GM04503 (cell line): ENCODE data around the gene ZNF804A.
"Not testable (repeated sequence)": the region's sequence is repeated elsewhere in the genome, so short reads cannot be mapped to it uniquely, and the experiment has no call there.

Experiments used
- DNase-seq: peaks from one replicate; pipeline ENCODE4 v3.0.0-alpha.2; 2012; ENCODE audit warnings: low read depth

ZNF804A gene

DNA sequence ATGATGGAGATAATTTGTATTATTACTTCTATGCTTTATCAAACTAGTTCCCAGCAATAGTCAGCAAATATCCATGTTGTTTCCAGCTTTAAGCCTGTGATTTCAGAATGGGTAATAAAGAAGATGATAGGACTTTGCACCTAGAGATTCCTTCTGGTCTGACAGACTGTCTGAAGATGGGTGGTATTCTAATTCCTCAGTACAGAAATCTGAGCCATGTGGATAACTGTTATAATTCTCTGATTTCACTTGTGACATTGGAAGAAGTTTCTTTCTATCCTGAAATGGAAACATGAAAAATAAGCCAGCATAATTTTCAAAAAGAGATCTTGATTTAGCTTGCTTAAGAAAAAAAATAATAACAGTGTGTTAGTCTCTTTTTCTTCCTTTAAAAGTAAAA lies 130.1 kb downstream of the ZNF804A start:
- no peak for DNase-seq

DNA sequence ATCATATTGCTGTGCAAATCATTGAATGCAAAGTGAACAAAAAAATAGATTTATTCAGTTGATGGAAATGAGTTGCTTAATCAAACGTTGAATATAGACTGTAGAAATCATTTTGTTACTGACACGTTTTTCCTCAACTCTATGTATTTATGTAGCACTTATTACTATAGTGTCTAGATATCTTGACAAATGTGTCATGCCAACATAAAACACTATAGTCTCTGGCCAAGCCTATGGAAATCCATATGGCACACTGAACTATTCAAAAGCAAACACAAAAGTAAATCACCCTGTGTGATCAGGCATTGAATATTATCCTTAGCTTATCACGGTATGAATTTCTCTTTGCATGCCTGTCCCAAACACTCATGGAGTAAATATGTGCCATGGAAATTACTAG lies 131.3 kb downstream of the ZNF804A start:
- no peak for DNase-seq

DNA sequence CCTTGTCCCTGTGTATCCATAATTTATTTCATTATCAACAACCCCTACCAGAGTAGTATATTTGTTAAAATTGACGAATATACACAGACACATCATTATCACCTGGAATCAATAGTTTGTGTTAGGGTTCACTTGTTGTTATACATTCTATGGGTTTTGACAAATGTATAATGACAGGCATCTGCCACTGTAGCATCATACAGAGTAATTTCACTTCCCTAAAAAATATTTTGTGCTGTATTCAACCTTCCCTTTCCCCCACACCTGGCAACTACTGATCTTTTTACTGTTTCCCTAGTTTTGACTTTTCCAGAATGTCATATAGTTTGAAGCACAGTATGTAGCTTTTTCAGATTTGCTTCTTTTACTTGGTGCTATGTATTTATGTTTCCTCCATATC lies 132.0 kb downstream of the ZNF804A start:
- no peak for DNase-seq

DNA sequence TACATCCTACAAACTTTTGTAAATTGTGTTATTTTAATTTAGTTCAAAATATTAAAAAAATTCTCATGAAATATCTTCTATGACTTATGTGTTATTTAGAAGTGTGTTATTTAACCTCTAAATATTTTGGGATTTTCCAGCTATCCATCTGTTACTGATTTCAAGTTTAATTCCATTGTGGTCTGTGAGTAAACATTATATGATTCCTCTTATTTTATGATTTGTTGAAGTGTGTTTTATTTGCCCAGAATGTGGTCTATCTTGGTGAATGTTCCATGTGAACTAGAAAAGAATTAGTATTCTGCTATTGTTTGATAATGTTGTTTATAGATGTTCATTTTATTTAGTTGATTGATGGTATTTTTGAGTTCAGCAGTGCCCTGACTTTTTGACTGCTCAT lies 136.0 kb downstream of the ZNF804A start:
- DNase-seq: no peak

DNA sequence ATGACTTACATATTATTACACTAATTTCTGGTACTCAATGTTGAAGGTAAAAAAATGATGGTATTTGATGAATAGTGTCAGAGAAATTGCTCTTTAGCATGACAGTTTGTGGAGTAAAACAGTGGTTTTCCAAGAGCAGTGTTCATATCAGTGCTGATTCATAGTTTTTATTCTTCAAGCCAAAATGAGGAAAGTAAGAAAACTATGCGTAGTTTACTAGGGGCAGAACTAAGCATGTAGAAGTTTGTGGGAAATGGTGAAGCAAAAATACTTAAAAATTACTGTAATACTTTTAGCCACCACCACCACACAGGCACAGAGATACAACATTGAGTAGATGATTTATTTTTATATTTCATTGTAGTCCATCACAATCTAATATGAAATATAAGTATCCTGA lies 137.3 kb downstream of the ZNF804A start:
- no peak for DNase-seq

DNA sequence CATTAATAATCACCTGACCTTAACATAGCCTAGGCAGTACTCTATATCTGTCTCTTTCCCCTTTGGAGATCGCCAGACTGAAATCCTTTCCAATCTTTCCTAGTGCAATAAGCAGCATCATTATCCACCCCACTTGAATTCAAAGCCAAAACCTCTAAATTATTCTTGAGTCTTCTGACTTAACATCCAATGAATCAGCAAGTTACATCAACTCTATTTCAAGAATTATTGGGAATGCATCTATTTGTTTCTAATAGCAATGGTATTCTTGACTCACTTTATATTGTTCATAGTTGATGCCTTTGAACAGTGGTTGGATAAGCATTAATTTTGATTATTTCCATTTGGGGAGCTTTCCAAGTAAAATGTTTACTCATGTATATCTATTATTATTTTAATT lies 144.8 kb downstream of the ZNF804A start:
- no peak for DNase-seq

DNA sequence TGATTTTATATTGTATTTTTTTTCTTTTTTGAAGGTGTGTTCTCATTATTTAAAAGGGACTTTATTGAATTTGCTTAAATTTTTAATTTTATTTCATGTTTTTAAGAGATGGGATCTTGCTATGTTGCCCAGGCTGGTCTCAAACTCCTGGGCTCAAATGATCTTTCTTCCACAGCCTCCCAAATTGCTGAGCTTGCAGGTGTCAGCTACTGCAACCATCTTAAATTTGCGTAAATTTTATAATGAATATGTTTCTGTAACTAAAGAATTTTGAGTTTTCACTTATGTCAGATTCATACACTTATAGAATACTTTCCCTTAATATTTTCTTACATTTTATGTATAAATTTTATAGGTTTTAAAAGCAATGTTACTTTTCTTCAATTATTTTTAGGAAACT lies 157.8 kb downstream of the ZNF804A start:
- no peak for DNase-seq

DNA sequence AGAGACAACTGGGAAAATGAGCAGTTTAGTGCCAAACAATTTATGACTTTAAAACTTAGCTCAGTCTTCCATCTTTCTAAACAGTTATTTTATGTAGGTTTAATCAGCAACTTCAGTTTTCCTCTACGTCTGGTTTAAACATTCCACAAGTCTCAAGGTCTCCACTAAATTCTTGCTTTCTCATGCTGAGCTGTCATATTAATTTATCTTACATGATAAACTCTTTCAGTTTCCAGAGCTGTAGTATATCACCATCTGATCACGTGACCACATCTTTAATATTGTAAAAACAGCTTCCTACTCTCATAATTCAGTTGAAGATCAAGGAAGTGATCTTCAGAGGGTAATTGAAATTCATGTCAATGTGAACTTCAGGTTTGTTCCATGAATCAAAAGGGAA lies 158.6 kb downstream of the ZNF804A start:
- DNase-seq: no peak

DNA sequence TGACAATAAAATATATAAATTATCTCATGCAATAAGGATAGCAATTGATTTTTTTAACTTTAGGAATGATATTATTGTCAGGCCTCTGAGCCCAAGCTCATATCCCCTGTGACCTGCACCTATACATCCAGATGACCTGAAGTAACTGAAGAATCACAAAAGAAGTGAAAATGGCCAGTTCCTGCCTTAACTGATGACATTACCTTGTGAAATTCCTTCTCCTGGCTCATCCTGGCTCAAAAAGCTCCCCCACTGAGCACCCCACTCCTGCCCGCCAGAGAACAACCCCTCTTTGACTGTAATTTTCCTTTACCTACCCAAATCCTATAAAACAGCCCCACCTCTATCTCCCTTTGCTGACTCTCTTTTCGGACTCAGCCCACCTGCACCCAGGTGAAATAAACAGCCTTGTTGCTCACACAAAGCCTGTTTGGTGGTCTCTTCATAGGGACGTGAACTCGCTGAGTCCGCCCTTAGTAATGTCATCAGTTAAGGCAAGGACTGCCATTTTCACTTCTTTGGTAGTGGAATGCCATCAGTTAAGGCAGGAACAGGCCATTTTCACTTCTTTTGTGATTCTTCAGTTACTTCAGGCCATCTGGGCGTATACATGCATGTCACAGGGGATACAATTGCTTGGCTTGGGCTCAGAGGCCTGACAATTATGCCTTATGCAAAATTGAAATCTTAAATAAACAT lies 161.4 kb downstream of the ZNF804A start:
- not testable (repeated sequence) for DNase-seq

DNA sequence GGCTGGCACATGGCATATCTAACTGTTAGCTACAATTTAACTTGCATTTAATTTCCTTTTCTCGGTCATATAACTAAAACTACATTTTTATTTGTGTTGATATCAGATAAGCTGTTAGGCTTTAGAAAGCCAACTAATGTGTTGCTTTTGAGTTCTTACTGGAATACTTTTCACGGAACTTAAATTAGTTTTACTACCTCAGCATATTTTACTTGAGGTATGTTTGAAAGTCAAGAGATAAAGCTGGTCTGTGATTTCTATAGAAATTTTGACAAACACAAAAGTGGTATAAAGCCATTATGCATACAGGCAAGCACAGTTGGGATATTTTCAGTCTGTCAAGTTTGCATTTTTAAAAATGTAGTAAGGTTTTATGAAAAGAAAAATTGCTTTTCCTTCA lies 162.6 kb downstream of the ZNF804A start:
- no peak for DNase-seq

DNA sequence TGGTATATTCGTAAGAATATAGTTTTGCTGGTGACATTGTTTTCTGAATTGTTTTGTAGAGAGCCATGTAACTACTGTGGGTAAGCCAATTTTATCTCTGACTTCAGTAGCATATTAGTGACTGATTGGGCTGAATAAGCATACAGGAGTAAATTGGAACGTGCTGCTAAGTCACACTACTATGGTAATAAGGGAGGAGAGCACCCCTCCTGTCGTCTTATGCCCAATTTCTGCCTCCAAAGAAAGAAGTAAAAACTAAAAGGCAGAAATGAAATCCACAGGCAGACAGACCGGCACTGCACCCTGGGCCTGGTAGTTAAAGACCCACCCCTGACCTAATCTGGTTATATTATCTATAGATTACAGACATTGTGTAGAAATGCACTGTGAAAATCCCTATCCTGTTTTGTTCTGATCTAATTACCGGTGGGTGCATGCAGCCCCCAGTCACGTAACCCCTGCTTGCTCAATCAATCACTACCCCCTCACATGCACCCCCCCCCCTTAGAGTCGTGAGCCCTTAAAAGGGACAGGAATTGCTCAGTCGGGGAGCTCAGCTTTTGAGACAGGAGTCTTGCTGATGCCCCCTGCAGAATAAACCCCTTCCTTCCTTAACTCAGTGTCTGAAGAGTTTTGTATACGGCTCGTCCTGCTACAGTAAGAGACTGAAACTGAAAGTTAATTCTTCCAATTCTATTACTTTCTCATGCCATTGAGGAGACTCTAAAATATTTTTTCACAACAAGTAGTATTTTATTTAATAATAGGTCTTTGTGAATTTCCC lies 167.0 kb downstream of the ZNF804A start:
- no peak for DNase-seq

DNA sequence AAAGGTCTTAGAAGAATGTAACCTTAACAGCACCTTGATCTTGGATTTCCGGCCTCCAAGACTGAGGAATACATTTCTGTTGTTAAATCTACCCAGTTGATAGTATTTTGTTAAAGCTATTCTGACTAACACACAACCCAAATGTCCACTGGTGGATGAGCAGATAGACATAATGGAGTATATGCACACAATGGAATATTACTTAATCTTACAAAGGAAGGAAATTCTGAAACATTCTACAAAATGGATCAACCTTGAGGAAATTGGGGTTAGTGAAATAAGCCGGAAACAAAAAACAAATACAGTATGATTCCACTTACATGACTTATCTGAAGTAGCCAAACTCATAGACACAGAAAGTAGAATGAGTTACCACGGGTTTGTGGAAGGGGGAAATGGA lies 168.7 kb downstream of the ZNF804A start:
- no peak for DNase-seq

DNA sequence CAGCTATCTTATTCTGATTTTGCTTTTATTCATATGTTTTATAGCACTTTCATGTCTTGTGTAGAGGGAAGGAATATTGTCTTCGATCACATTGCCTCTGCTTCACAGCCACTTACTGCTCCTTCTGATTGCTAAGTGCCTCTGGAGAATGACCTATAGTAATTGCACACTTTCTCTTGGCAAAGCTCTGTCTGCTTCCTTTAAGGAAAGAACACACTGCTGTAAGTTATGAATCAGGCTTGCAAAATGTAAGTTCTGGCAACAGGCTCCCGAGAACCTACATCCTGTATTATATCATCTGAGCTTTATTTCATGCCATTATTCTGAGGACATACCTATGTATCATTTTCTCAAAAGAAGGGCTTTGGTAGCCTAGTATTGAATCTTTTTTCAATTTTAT lies 170.7 kb downstream of the ZNF804A start:
- no peak for DNase-seq

DNA sequence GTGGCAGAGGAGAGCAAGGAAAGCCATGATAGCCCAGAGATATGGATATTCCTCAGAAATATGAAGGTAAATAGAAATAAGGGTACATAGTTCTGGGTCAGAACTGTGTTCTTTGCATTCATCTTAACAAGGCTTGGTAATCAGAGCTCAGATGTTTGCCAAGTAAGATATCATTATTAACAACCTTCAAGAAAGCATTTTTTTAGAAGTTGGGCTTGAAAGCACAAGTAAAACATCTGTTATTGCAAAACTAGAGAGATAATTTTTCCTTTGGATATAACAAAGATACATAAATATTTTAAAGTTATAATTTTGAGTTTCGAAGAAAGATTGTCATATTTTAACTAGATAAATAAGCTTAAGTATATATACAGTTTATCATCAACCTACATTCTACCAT lies 171.4 kb downstream of the ZNF804A start:
- DNase-seq: no peak

DNA sequence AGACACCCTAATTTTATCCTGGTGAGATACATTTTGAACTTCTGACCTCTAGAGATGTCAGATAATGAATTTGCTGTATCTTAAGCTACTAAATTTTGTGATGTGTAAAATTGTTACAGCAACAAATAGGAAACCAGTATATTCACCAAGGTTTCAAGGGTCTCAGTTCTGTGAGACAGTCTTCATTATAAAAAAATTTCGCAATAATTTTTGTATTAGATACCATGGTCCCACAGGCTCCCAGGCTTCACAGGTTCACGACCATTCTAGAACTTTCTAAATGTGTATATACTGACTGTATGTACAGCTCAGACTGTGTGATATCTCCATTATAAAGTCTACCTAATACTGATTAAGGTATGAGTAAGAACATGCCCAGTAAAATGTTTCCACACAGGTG lies 181.4 kb downstream of the ZNF804A start:
- no peak for DNase-seq

DNA sequence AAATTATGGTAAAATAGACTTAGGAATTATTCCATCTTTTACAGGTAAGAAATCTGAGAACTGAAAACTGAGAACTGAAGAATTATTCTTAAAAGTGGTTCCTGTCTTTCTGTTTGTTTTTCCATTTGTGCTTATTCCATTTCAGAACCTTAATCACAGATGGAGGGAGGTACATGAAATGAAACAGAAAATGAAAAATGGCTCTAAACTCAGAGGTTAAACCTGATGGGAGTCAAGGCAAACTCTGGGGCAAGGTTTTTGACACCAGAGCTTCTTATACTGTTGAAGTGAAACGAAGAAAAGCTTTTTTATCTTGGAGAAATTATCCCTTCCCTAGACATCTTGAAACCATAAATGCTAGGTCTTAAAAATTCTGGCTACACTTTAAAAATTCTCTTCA lies 182.1 kb downstream of the ZNF804A start:
- DNase-seq: no peak

DNA sequence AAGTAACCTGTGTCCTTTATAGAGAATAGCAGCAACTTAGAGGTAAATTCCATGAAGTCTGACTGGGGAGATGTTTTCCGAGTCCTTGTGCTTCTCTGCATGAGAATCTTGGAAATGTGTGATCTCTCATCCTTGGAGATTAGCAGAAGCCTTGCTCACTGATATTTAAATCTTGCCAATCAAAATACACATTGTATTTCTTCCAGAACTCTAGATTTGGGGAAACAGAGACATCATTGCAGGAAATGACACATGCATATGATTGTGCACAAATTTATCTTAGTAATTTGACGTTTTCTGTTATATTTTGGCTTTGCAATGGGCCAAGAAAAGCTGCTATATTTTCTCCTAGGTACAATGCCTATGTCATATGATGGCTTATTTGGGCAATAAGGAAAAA lies 182.6 kb downstream of the ZNF804A start:
- DNase-seq: no peak

DNA sequence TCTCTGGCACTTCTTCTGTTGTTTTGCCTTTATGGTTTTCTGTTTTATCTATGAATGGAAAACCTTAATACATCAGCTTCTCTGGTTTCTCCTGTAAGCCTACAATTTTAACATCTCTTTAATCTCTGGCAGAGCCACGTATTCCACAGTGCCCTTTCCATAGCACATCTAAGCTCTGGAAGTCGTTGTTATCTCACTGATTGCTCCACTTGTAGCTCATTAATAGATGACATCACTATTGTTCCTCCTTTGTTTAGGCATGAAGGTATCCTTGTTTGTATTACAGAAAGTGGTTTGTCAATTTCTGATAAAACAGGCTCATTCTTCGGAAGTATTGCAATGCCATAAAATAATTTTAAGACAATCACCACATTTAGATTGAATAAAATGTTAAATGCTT lies 185.2 kb downstream of the ZNF804A start:
- DNase-seq: no peak

DNA sequence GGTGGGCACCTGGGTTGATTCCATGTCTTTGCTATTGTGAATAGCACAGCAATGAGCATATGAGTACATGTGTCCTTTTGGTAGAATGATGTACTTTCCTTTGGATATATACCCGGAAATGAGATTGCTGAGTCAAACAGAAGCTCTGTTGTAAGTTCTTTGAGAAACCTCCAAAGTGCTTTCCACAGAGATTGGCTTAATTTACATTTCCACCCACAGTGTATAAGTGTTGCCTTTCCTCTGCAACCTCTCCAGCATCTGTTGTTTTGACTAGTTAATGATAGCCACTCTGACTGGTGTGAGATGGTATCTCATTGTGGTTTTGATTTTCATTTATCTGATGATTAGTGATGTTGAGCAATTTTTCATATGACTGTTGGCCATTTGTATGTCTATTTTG lies 194.8 kb downstream of the ZNF804A start:
- DNase-seq: no peak

DNA sequence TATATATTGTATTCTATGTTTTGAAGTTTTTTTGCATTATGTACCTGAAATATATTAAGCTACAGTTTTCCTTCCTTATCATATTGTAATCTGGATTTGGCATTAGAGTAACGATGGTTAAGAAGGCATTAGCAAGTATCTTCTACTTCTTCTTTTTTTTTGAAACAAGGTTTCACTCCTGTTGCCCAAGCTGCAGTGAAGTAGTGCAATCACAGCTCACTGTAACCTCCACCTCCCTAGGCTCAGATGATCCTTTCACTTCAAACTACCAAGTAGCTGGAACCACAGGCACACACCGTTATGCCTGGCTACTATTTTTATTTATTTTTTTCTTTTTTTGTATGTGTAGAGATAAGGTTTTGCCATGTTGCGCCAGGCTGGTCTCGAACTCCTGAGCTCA lies 201.1 kb downstream of the ZNF804A start:
- DNase-seq: no peak

DNA sequence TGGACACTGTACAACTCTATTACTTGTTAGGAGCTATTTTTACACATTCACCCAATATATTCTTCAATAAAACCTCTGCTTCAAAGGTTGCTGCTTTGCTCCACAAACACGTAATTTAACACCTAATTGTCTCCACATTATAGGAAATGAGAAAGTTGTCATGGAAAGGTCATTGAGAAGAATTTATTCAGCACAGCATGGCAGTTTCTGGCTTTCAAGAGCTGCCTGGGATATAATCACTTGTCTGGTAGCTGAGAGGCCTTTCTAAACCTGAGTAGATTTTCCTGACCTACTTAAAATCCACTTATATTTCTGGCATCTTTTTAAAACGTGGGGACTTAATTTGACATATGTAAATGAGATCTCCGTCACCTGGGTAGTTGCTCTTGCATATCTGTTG lies 216.1 kb downstream of the ZNF804A start:
- DNase-seq: no peak

DNA sequence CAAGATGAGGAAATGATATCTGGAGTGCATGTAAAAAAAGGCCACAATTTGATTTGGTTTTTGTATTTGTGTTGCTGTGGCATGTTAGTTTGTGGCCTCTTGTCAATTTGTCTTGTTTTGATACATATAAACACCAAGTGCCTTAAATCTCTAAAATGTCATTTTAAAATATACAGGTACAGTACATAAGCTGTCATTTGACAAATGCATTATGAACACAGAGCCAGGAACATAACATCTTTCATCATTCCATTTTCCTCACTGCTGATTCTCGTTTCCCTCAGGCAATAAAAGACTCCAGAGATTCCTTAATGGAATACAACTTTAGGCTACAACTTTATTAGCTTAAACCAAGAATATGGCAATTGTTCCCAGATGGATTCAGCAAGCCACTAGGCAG lies 217.5 kb downstream of the ZNF804A start:
- no peak for DNase-seq

DNA sequence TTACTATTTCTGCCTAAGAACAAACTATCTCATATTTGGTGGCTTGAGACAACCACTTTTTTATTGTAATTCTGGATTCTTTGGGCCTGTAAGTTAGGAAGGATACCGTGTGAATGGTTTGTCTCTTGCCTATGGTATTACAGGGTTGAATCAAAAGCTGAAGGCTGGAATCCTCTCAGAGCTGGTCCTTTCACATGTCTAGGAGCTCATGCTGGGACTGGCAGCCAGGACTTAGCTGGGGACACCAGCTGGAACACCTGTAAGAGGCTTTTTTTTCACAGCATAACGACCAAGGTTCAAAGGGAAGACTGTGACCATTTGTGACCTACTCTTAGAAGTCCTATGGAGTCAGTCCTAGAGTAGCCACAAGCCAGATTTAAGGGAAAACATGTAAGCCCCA lies 226.3 kb downstream of the ZNF804A start:
- no peak for DNase-seq

DNA sequence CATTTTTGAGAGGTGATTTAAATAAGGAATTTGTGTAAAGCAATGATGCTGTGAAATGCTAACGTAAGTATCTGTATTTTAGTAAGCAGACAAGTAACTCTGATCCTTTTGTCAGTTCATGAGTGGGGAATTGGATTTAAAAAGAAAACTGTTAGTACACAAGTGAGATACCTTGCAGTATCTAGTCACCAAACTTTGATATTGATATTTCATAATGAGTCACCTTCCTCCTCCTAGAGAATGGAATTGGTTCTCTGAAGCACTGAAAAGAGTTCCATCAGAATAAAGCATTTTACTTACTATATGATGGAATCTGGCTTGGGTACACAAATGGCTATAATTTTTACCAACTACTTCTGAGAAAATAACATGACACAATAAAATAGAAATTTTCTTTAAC lies 232.2 kb downstream of the ZNF804A start:
- no peak for DNase-seq
